OCI-LY1 (cell line): Measurements from ENCODE around the gene CLDN3.

Source experiments
- EZH2 ChIP-seq: fragments of 200-600 bp; sonication (generic), shearing (Covaris generic); IDR thresholded peaks from 2 replicates; pipeline ENCODE4 v1.8.0; 2017; ENCODE audit warnings: borderline replicate concordance, mixed run types, mild to moderate bottlenecking, antibody characterized with exemption, low read length, moderate library complexity, mixed read lengths
- TF ChIP-seq, protein P1 (sequence below): fragments of 200-600 bp; sonication (generic), shearing (Covaris generic); IDR thresholded peaks from 2 replicates; pipeline ENCODE4 v1.5.1; 2017; ENCODE audit warnings: mild to moderate bottlenecking, antibody characterized with exemption, low read length, moderate library complexity, mixed read lengths

DNA sequence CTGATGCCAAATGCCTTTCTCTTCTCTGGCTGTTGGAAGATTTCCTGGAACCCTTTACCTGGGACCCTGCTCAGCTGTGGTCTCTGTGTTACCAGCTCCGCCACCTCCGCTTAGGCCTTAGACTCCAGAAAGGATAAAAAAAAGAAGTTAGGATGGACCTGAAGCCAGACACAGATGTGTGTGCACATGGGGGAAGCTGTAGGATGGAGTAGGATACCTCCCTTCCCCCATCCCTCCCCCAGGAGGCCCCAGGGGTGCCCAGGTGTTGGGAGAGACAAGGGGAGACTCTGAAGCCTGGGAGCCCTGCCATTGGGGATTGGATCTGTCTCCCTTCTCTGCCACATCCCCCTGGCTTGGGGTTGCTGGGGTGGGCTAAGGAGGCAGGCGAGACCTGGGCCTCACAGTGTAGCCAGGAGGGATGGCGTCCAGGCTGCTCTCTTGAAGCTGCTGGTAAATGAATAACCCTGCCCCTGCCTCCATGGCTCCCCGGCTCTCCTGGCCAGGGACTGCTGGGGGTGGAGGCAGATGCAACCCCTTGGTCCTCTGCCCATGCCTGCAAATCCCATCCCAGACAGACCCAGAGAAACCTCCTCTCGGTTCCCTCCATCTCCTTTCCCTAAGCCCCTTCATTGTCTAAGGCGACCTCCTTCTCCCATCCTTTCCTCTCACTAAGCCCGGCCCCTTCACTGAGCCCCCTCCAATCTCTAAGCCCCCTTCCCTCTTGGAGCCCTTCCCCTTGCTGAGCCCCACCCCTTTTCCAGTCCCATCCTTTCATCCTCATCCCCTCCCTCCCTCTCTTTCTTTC, 8.0 kb downstream of the CLDN3 start:
- TF ChIP-seq, protein P1, sequence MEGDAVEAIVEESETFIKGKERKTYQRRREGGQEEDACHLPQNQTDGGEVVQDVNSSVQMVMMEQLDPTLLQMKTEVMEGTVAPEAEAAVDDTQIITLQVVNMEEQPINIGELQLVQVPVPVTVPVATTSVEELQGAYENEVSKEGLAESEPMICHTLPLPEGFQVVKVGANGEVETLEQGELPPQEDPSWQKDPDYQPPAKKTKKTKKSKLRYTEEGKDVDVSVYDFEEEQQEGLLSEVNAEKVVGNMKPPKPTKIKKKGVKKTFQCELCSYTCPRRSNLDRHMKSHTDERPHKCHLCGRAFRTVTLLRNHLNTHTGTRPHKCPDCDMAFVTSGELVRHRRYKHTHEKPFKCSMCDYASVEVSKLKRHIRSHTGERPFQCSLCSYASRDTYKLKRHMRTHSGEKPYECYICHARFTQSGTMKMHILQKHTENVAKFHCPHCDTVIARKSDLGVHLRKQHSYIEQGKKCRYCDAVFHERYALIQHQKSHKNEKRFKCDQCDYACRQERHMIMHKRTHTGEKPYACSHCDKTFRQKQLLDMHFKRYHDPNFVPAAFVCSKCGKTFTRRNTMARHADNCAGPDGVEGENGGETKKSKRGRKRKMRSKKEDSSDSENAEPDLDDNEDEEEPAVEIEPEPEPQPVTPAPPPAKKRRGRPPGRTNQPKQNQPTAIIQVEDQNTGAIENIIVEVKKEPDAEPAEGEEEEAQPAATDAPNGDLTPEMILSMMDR: no peak
- no peak for TF ChIP-seq EZH2
